K562 (cell line): Measurements from ENCODE around the gene BRMS1. TPM values are rescaled to one million over a fixed set of nuclear protein-coding genes. Genes with fewer than 3 reads are reported as not detected.

Experiments
- ATAC-seq: fragments of 200-7000 bp; cut with Tn5 transposase; 3 replicates; pipeline ENCODE4 v1.9.1; 2020; ENCODE audit warnings: moderate library complexity
- BruUV-seq: library from RNA; stranded (reverse); fragments of 400-500 nt; replicated peaks from 2 replicates; lab custom pipeline; 2021; lab: Mats Ljungman, UMichigan
- CTCF ChIA-PET: fragments of 300-600 bp; formaldehyde crosslinking; extraction: SDS; loops from one replicate; lab custom pipeline; 2021; ENCODE audit warnings: low intra/inter-chr PET ratio; lab: Yijun Ruan, JAX
- POLR2A ChIA-PET: fragments of 300-600, 350-650 bp; sonication (Branson Sonifier 250); formaldehyde crosslinking; extraction: SDS; loops from one replicate; lab custom pipeline; 2021; ENCODE audit warnings: antibody characterized with exemption, inconsistent platforms; lab: Yijun Ruan, JAX
- DNase-seq, 4 experiments: peaks; one replicate each; pipeline versions ENCODE4 v3.0.0 to v3.0.0-alpha.2; 2011 to 2018; ENCODE audit warnings: low spot score in 3 of 4, mixed read lengths in 3 of 4; ENCODE audit errors: extremely low read depth in 1 of 4
- FAIRE-seq: peaks from 2 replicates; lab custom pipeline; 2011; peaks lifted over from hg19 to GRCh38; lab: Jason Lieb, UNC
- H2AFZ ChIP-seq: 2 replicates; pipeline ENCODE4 v1.6.0; 2011; ENCODE audit warnings: low read depth, low read length, control low read depth, inconsistent platforms
- H3K27ac ChIP-seq: fragments of 200-600 bp; 3 replicates; pipeline ENCODE4 v1.8.0; 2011; ENCODE audit warnings: low read depth, mild to moderate bottlenecking, control low read depth, inconsistent platforms, low read length, moderate library complexity, mixed read lengths; ENCODE audit errors: extremely low read depth
- H3K27me3 ChIP-seq, 2 experiments: fragments of 300-600 bp in 1 of 2; 2 replicates in 1 of 2; 3 replicates in 1 of 2; pipeline versions ENCODE4 v1.6.0 to v1.8.0; 2011; ENCODE audit warnings: inconsistent platforms in 2 of 2, low read length in 2 of 2, mild to moderate bottlenecking in 1 of 2, mixed read lengths in 1 of 2, moderate library complexity in 1 of 2; ENCODE audit not compliant: control insufficient read depth in 2 of 2, insufficient read depth in 2 of 2
- H3K36me3 ChIP-seq: fragments of 300-600 bp; 3 replicates; pipeline ENCODE4 v1.8.0; 2011; ENCODE audit warnings: mild to moderate bottlenecking, low read length, inconsistent platforms; ENCODE audit not compliant: control insufficient read depth, insufficient read depth
- H3K4me1 ChIP-seq, 2 experiments: fragments of 200-600 bp in 1 of 2; replicated peaks in 1 of 2; 2 replicates in 1 of 2; 3 replicates in 1 of 2; pipeline versions ENCODE4 v1.5.1 to v1.8.0; 2011; ENCODE audit warnings: inconsistent platforms in 2 of 2, low read length in 2 of 2, mild to moderate bottlenecking in 1 of 2, mixed read lengths in 1 of 2, moderate library complexity in 1 of 2; ENCODE audit not compliant: control insufficient read depth in 2 of 2, insufficient read depth in 2 of 2
- H3K4me2 ChIP-seq: 2 replicates; pipeline ENCODE4 v1.6.1; 2011; ENCODE audit warnings: low read length, control low read depth, inconsistent platforms, mixed read lengths; ENCODE audit not compliant: insufficient read depth
- H3K4me3 ChIP-seq: fragments of 200-600 bp; sonication (generic), shearing (Covaris generic); 2 replicates; pipeline ENCODE4 v1.5.1; 2016; ENCODE audit warnings: control low read depth, inconsistent platforms
- H3K79me2 ChIP-seq: fragments of 200-600 bp; 3 replicates; pipeline ENCODE4 v1.8.0; 2011; ENCODE audit warnings: low read length, inconsistent platforms; ENCODE audit not compliant: control insufficient read depth, insufficient read depth
- H3K9ac ChIP-seq, 2 experiments: 2 replicates each; pipeline versions ENCODE4 v1.6.0 to v1.6.1; 2011; ENCODE audit warnings: low read depth in 2 of 2, low read length in 2 of 2, control low read depth in 1 of 2, inconsistent platforms in 1 of 2, mild to moderate bottlenecking in 1 of 2, mixed read lengths in 1 of 2; ENCODE audit not compliant: insufficient read depth in 1 of 2
- H3K9me1 ChIP-seq: one replicate; pipeline ENCODE4 v1.6.0; 2011; ENCODE audit warnings: inconsistent platforms, mild to moderate bottlenecking, low read length, moderate library complexity; ENCODE audit not compliant: control insufficient read depth, insufficient read depth
- H3K9me3 ChIP-seq: replicated peaks from 2 replicates; pipeline ENCODE4 v1.5.1; 2011; ENCODE audit warnings: low read depth, low read length, inconsistent platforms; ENCODE audit not compliant: control insufficient read depth, insufficient read depth
- H4K20me1 ChIP-seq: replicated peaks from 2 replicates; pipeline ENCODE4 v1.6.1; 2011; ENCODE audit warnings: low read length, inconsistent platforms, mixed read lengths; ENCODE audit not compliant: control insufficient read depth, insufficient read depth
- BCOR ChIP-seq: fragments of 450-650 bp; IDR thresholded peaks from 2 replicates; pipeline ENCODE4 v1.6.1; 2016
- DACH1 ChIP-seq: fragments of 450-650 bp; IDR thresholded peaks from 2 replicates; pipeline ENCODE4 v1.6.1; 2018; ENCODE audit not compliant: partially characterized antibody
- MTA3 ChIP-seq: fragments of 450-650 bp; formaldehyde crosslinking; IDR thresholded peaks from 2 replicates; pipeline ENCODE4 v1.6.1; 2017; ENCODE audit warnings: mild to moderate bottlenecking, borderline replicate concordance
- RBM25 ChIP-seq: fragments of 200-400 bp; formaldehyde crosslinking; IDR thresholded peaks from 2 replicates; pipeline ENCODE4 v1.6.1; 2018; ENCODE audit warnings: low read length, low read depth, moderate library complexity; ENCODE audit not compliant: severe bottlenecking
- ZNF431 ChIP-seq: sonication (generic); formaldehyde crosslinking; IDR thresholded peaks from 2 replicates; pipeline ENCODE4 v1.8.0; 2022; ENCODE audit warnings: mild to moderate bottlenecking, missing genetic modification reagents
- ZNF707 ChIP-seq: fragments of 250-450 bp; sonication (Bioruptor Pico); conservative IDR thresholded peaks from 2 replicates; pipeline ENCODE4 v1.8.0; 2022; ENCODE audit warnings: inconsistent platforms, mild to moderate bottlenecking, moderate library complexity
- WGBS: fragments of 100-300 bp; shearing (Covaris generic); methylation state at CpG from one replicate; pipeline ENCODE4 v1.1.6; 2016; ENCODE audit warnings: low coverage, mixed read lengths; ENCODE audit not compliant: insufficient coverage; ENCODE audit errors: missing lambda C conversion rate; 5-methylcytosine and 5-hydroxymethylcytosine counted together
- in situ Hi-C: fragments of 300-500 bp; cut with MboI; formaldehyde crosslinking; loops from 4 replicates; pipeline ENCODE4 v1.15.0; 2018; ENCODE audit warnings: inconsistent platforms, mixed read lengths
- intact Hi-C: fragments of 100-400 bp; cut with micrococcal nuclease; formaldehyde crosslinking; loops from 2 replicates; pipeline ENCODE4 v1.14.2; 2022
- polyA plus RNA-seq, 8 experiments: library from polyadenylated mRNA; depleted of rRNA in 4 of 8; stranded (reverse) in 5 of 8; unstranded in 3 of 8; fragments of >200 nt; fragmentation: Nextera tagmentation in 2 of 8; fragmentation: Illumina TruSeq in 1 of 8; extraction: Ambion mirVana in 2 of 8; extraction: Trizol in 1 of 8; gene quantifications; 2 replicates each; pipeline versions ENCODE4 v1.2.1 to v1.2.3, GENCODE V29; 2011 to 2014; ENCODE audit warnings: inconsistent platforms in 1 of 8, missing spikeins in 1 of 8
- total RNA-seq, 7 experiments: library from RNA; depleted of rRNA in 6 of 7; stranded (reverse); fragments of >200 nt in 6 of 7; fragmentation: Illumina TruSeq in 2 of 7; extraction: Trizol in 2 of 7; gene quantifications; 2 replicates each; pipeline versions ENCODE4 v1.2.1 to v1.2.3, GENCODE V29; 2011 to 2021; ENCODE audit warnings: low replicate concordance in 1 of 7
- TF ChIP-seq, protein P1 (sequence below): IDR thresholded peaks from 3 replicates; pipeline ENCODE4 v1.6.1; 2011; ENCODE audit warnings: borderline replicate concordance, mild to moderate bottlenecking; ENCODE audit not compliant: insufficient read length, insufficient read depth
- TF ChIP-seq, protein P2 (sequence below): fragments of 250-450 bp; sonication (Bioruptor Pico); IDR thresholded peaks from 2 replicates; pipeline ENCODE4 v1.5.0; 2021; ENCODE audit warnings: mild to moderate bottlenecking, moderate library complexity

BRMS1 gene
- total and polyA plus RNA-seq, 9 of the 15 experiments (the other 6 are each of a cell fraction or from before 2014, with no cell fraction given) = 2.2 to 78.8 (median 33.4) TPM

DNA sequence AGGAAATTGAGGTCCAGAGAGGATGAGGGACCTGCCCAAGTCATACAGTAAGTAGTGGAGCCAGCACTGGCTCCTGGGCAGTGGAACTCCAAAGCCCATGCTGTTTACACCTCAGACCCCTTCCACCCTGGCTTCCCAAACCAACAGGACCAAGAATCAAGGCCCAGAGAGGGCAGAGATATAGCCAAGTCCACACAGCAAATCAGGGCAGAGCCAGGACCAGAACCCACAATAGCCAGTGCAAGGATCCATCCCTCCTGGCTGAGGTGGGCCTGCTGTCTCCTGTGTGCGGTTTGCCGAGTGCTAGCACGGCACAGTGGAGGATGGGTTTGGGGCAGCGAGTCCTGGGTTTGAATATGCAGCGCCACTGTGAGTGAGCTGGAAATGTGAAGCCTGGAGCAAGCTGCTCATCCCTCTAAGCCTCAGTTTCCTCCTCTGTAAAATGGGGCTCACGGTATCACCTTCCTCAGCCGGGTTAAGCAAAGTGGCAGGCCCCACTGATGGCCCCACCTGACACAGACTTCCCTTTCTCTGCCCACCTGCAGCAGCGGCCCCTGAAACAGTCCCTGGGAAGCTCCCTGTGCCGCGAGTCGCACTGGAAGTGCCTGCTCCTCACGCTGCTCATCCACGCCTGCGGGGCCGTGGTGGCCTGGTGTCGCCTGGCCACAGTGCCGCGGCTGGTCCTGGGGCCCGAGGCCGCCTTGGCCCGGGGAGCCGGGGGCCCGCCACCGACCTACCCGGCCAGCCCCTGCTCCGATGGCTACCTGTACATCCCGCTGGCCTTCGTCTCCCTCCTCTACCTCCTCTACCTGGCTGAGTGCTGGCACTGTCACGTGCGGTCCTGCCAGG lies 50.9 kb downstream of the BRMS1 start:
- Histone ChIP-seq H3K4me2 (no peak overlapping the region), H3K79me2 (no peaks in the 10 kb centered on the region), H3K27me3 (peaks cover 0 to 8% of the 10 kb centered on the region in 2 experiments; a peak in 2 of 5 replicates), H2AFZ (no peak overlapping the region), H3K27ac (no peak overlapping the region), H3K9me1 (no peaks in the 10 kb centered on the region), H4K20me1 (0 out of 2 replicates have a peak, but pooled peaks cover 5% of the 10 kb centered on the region), H3K4me3 (no peak overlapping the region), H3K9ac (no peak overlapping the region), H3K9me3 (no peaks in the 10 kb centered on the region), H3K4me1 (peaks cover 7 to 43% of the 10 kb centered on the region in 2 experiments), H3K36me3 (no peaks in the 10 kb centered on the region)
- in situ Hi-C loops = no loop called here
- WGBS = 40% methylated on average over 24 of the region's 30 CpGs
- FAIRE-seq = no peak
- CTCF ChIA-PET = no interaction called here
- POLR2A ChIA-PET = no interaction called here
- DNase-seq = no peak
- no TSS peak for BruUV-seq
- no peak for ATAC-seq
- intact Hi-C loops = no loop called here
- TF ChIP-seq DACH1 (no peak), ZNF707 (CRISPR knock-in tag) (no peak), MTA3 (no peak), RBM25 (peak; percentile 34), BCOR (peak; percentile 19; the same call in 1 of the 2 replicates), ZNF431 (no peak)
- TF ChIP-seq, protein P1, sequence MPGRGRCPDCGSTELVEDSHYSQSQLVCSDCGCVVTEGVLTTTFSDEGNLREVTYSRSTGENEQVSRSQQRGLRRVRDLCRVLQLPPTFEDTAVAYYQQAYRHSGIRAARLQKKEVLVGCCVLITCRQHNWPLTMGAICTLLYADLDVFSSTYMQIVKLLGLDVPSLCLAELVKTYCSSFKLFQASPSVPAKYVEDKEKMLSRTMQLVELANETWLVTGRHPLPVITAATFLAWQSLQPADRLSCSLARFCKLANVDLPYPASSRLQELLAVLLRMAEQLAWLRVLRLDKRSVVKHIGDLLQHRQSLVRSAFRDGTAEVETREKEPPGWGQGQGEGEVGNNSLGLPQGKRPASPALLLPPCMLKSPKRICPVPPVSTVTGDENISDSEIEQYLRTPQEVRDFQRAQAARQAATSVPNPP = no peak
- TF ChIP-seq, protein P2, sequence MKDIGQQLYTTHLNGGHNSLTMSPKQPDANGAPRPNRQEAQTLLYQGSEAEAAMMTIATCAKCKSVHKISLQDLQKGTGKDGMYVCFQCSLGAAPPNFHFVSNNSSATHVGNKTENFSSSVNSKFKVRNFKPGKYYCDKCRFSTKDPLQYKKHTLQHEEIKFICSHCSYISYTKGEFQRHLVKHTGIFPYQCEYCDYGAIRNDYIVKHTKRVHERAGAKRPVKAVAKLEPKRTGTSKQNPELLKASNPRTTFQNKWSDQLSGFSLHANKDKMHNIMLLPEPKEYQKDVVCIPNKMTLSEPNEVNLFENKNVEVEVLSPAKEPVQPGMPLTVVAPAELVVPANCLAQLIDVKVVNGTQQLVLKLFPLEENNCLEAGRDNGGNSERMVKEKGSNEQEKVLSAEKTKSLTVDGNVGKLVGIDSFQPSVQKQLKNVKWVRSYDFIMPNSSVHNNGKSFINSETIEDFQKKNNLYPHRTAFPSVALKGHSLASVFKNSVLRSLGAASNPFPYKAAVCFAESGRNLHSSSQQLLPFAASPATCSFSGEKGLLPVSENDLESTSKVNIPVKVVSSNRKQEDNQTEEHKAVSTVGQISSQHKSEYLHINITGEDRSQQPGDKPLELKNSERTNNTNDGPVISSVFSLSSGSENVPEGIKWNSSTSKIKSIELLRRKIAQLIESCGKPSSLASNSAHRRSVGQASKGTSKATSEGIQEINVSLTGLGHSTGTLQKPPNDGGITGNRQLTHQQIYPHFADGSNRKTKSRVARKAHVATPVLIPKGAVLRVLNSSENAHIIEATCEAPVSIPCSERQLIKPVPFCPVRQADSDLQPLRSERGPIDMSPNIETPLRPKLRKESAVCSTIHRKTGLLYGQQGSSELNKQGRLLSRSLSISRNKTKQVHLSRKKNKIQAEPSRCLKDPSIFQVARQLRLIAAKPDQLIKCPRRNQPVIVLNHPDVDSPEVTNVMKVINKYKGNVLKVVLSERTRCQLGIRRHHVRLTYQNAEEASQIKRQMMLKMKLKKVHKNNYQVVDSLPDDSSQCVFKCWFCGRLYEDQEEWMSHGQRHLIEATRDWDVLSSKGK (CRISPR knock-in tag) = no peak
